GM12878 (cell line): Measurements from ENCODE around the gene FRMPD2. TPM values are rescaled to one million over a fixed set of nuclear protein-coding genes. Genes with fewer than 3 reads are reported as not detected.

Source experiments
- ATAC-seq: fragments of 200-7000 bp; cut with Tn5 transposase; 3 replicates; pipeline ENCODE4 v1.9.1; 2020; ENCODE audit warnings: mild to moderate bottlenecking, moderate library complexity
- BruUV-seq: library from RNA; stranded (reverse); fragments of 400-500 nt; replicated peaks from 2 replicates; lab custom pipeline; 2021; lab: Mats Ljungman, UMichigan
- CTCF ChIA-PET: fragments of 300-600 bp; sonication (Branson Sonifier 250); formaldehyde crosslinking; extraction: SDS; loops from one replicate; lab custom pipeline; 2021; ENCODE audit warnings: inconsistent platforms; lab: Yijun Ruan, JAX
- POLR2A ChIA-PET: fragments of 350-600 bp; formaldehyde crosslinking; extraction: SDS; loops from one replicate; lab custom pipeline; 2021; ENCODE audit warnings: inconsistent platforms; lab: Charles Lee
- RAD21 ChIA-PET: fragments of 300-600 bp; sonication (Branson Sonifier 250); formaldehyde crosslinking; loops from one replicate; lab custom pipeline; 2023; ENCODE audit warnings: antibody characterized with exemption; ENCODE audit not compliant: unreplicated experiment; lab: Charles Lee
- SMC1A ChIA-PET: fragments of 300-600 bp; sonication (Branson Sonifier 250); formaldehyde crosslinking; loops from one replicate; lab custom pipeline; 2023; ENCODE audit not compliant: unreplicated experiment, uncharacterized antibody; lab: Charles Lee
- DNase-seq: peaks from one replicate; pipeline ENCODE4 v3.0.0-alpha.2; 2011; ENCODE audit warnings: low read depth, low spot score
- FAIRE-seq: peaks from 3 replicates; lab custom pipeline; 2011; peaks lifted over from hg19 to GRCh38; lab: Jason Lieb, UNC
- H2AFZ ChIP-seq: 2 replicates; pipeline ENCODE4 v1.6.0; 2011; ENCODE audit warnings: low read depth, low read length, control low read depth; ENCODE audit not compliant: control insufficient read depth
- H3K27ac ChIP-seq: 2 replicates; pipeline ENCODE4 v1.5.1; 2011; ENCODE audit warnings: control low read depth; ENCODE audit not compliant: control insufficient read depth, insufficient read depth
- H3K27me3 ChIP-seq, 2 experiments: replicated peaks in 1 of 2; 2 replicates each; pipeline versions ENCODE4 v1.6.0 to v1.6.1; 2011; ENCODE audit warnings: low read length in 1 of 2; ENCODE audit not compliant: control insufficient read depth in 2 of 2, insufficient read depth in 2 of 2
- H3K36me3 ChIP-seq, 2 experiments: 2 replicates each; pipeline ENCODE4 v1.5.1; 2011; ENCODE audit warnings: low read length in 1 of 2; ENCODE audit not compliant: control insufficient read depth in 2 of 2, insufficient read depth in 2 of 2
- H3K4me1 ChIP-seq: 2 replicates; pipeline ENCODE4 v1.6.1; 2011; ENCODE audit warnings: mild to moderate bottlenecking, low read length, moderate library complexity, mixed read lengths; ENCODE audit not compliant: control insufficient read depth, insufficient read depth
- H3K4me2 ChIP-seq: 2 replicates; pipeline ENCODE4 v1.6.0; 2011; ENCODE audit warnings: control low read depth; ENCODE audit not compliant: control insufficient read depth, insufficient read depth
- H3K4me3 ChIP-seq: fragments of 200-600 bp; sonication (generic); 2 replicates; pipeline ENCODE4 v1.5.1; 2016
- H3K79me2 ChIP-seq: 2 replicates; pipeline ENCODE4 v1.6.0; 2011; ENCODE audit warnings: low read length; ENCODE audit not compliant: control insufficient read depth, insufficient read depth
- H3K9ac ChIP-seq: 2 replicates; pipeline ENCODE4 v1.8.0; 2011; ENCODE audit warnings: low read length, control low read depth, mixed read lengths; ENCODE audit not compliant: control insufficient read depth, insufficient read depth
- H3K9me3 ChIP-seq: replicated peaks from 3 replicates; pipeline ENCODE4 v1.5.1; 2011; ENCODE audit warnings: mild to moderate bottlenecking, low read length; ENCODE audit not compliant: control insufficient read depth, insufficient read depth
- H4K20me1 ChIP-seq: 2 replicates; pipeline ENCODE4 v1.6.0; 2011; ENCODE audit not compliant: control insufficient read depth, insufficient read depth
- ASH2L ChIP-seq: fragments of 300-600, 200-600 bp; sonication (generic); IDR thresholded peaks from 2 replicates; pipeline ENCODE4 v1.6.1; 2017; ENCODE audit warnings: low read depth, mild to moderate bottlenecking, borderline replicate concordance
- ATF7 ChIP-seq: fragments of 450-650 bp; IDR thresholded peaks from 2 replicates; pipeline ENCODE4 v1.6.1; 2016; ENCODE audit warnings: low read depth, mild to moderate bottlenecking
- CBX5 ChIP-seq: sonication (generic); IDR thresholded peaks from 2 replicates; pipeline ENCODE4 v1.6.1; 2016; ENCODE audit warnings: low read depth, moderate library complexity, mild to moderate bottlenecking, inconsistent platforms
- CEBPZ ChIP-seq: fragments of 150-350 bp; IDR thresholded peaks from 2 replicates; pipeline ENCODE4 v1.6.1; 2016; ENCODE audit warnings: low read depth, low read length
- CHD1 ChIP-seq: IDR thresholded peaks from 2 replicates; pipeline ENCODE4 v1.6.1; 2012; ENCODE audit warnings: low read depth, low read length, improper control_type of control experiment
- CHD4 ChIP-seq: fragments of 200-600 bp; sonication (generic); IDR thresholded peaks from 2 replicates; pipeline ENCODE4 v1.6.1; 2016; ENCODE audit warnings: mild to moderate bottlenecking
- CREM ChIP-seq: IDR thresholded peaks from 2 replicates; pipeline ENCODE4 v1.6.1; 2014; ENCODE audit warnings: antibody characterized with exemption, low read depth
- CTCF ChIP-seq, 3 experiments: IDR thresholded peaks in 2 of 3; conservative IDR thresholded peaks in 1 of 3; 2 replicates each; pipeline ENCODE4 v1.5.1; 2011; ENCODE audit warnings: low read depth in 3 of 3, low read length in 3 of 3, mild to moderate bottlenecking in 3 of 3, control low read depth in 2 of 3, moderate library complexity in 2 of 3, inconsistent platforms in 1 of 3, mixed read lengths in 1 of 3; ENCODE audit not compliant: control insufficient read depth in 2 of 3, insufficient read depth in 1 of 3; ENCODE audit errors: extremely low read depth in 1 of 3
- EED ChIP-seq: sonication (generic); IDR thresholded peaks from 2 replicates; pipeline ENCODE4 v1.6.1; 2016; ENCODE audit warnings: antibody characterized with exemption, low read depth
- JUNB ChIP-seq: IDR thresholded peaks from 2 replicates; pipeline ENCODE4 v1.6.1; 2016; ENCODE audit warnings: antibody characterized with exemption, mild to moderate bottlenecking
- KLF5 ChIP-seq: fragments of 450-650 bp; IDR thresholded peaks from 2 replicates; pipeline ENCODE4 v1.6.1; 2014; ENCODE audit warnings: mild to moderate bottlenecking; ENCODE audit not compliant: partially characterized antibody
- MTA3 ChIP-seq: IDR thresholded peaks from 2 replicates; pipeline ENCODE4 v1.6.1; 2012; ENCODE audit warnings: low read length, inconsistent platforms, borderline replicate concordance
- RELA ChIP-seq: fragments of 450-650 bp; IDR thresholded peaks from 2 replicates; pipeline ENCODE4 v1.8.0; 2014; ENCODE audit warnings: borderline replicate concordance; ENCODE audit not compliant: partially characterized antibody
- USF2 ChIP-seq: IDR thresholded peaks from 2 replicates; pipeline ENCODE4 v1.6.1; 2011; ENCODE audit warnings: low read depth, low read length, improper control_type of control experiment, borderline replicate concordance
- ZBTB4 ChIP-seq: fragments of 450-650 bp; formaldehyde crosslinking; IDR thresholded peaks from 2 replicates; pipeline ENCODE4 v1.4.0; 2022; ENCODE audit warnings: mild to moderate bottlenecking, moderate library complexity
- ZNF217 ChIP-seq: fragments of 450-650 bp; IDR thresholded peaks from 2 replicates; pipeline ENCODE4 v1.6.1; 2017; ENCODE audit warnings: antibody characterized with exemption, mild to moderate bottlenecking
- WGBS: methylation state at CpG from one replicate; pipeline ENCODE4 v1.1.6; 2016; ENCODE audit warnings: low lambda C conversion rate; ENCODE audit not compliant: insufficient replicate concordance, insufficient coverage; ENCODE audit errors: missing lambda C conversion rate; 5-methylcytosine and 5-hydroxymethylcytosine counted together
- in situ Hi-C: fragments of 300-500 bp; cut with MboI; formaldehyde crosslinking; loops from 9 replicates; pipeline ENCODE4 v1.14.3; 2018; ENCODE audit warnings: mixed read lengths
- intact Hi-C: fragments of 100-400 bp; cut with micrococcal nuclease; formaldehyde crosslinking; loops from one replicate; pipeline ENCODE4 v1.14.2; 2022; ENCODE audit not compliant: unreplicated experiment
- polyA plus RNA-seq, 11 experiments: library from polyadenylated mRNA; depleted of rRNA in 4 of 11; unstranded in 6 of 11; stranded (reverse) in 5 of 11; fragments of >200 nt; fragmentation: Nextera tagmentation in 4 of 11; fragmentation: Illumina TruSeq in 1 of 11; extraction: Ambion mirVana in 4 of 11; extraction: Trizol in 1 of 11; gene quantifications; 1 replicate in 1 of 11; 2 replicates in 10 of 11; pipeline versions ENCODE4 v1.2.1 to v1.2.3, GENCODE V29; 2011 to 2016; ENCODE audit warnings: inconsistent platforms in 2 of 11, missing spikeins in 2 of 11, low read depth in 1 of 11
- total RNA-seq, 4 experiments: library from RNA; depleted of rRNA in 3 of 4; stranded (reverse); fragments of >200 nt in 3 of 4; fragmentation: Illumina TruSeq in 1 of 4; extraction: Trizol in 1 of 4; gene quantifications; 2 replicates each; pipeline versions ENCODE4 v1.2.1 to v1.2.3, GENCODE V29; 2013 to 2021

FRMPD2 gene
- total and polyA plus RNA-seq, 10 of the 15 experiments (the other 5 are each of a cell fraction or from before 2014, with no cell fraction given) = 0.38 to 5.7 (median 1.4) TPM

- H3K79me2 ChIP-seq = no peaks in the 10 kb centered on the region
- CTCF ChIA-PET = interaction anchor here (1.5 kb wide), 1 partner anchor 23 kb away, joined by 4 read pairs; no protein-coding TSS in a partner anchor
- POLR2A ChIA-PET = no interaction called here
- no peak for DNase-seq
- RAD21 ChIA-PET = interaction anchor here (1.1 to 1.4 kb wide), 2 partner anchors 12 to 21 kb away, joined by 3 read pairs; no protein-coding TSS in a partner anchor
- H3K36me3 ChIP-seq = no peaks in the 10 kb centered on the region
- in situ Hi-C loops (no loop called here), intact Hi-C loops (no loop called here)
- 60% methylated on average over 4 of the region's 4 CpGs for WGBS
- H3K4me2 ChIP-seq = no peak overlapping the region
- H3K4me3 ChIP-seq = no peak overlapping the region
- H3K9me3 ChIP-seq = peaks cover 2% of the 10 kb centered on the region; the same call in 2 of the 3 replicates
- no peak overlapping the region for H2AFZ ChIP-seq
- no peak for FAIRE-seq
- H3K9ac ChIP-seq = no peak overlapping the region
- BruUV-seq = no TSS peak
- H3K27ac ChIP-seq = no peak overlapping the region
- peak; percentile 91 for ATAC-seq
- H4K20me1 ChIP-seq = no peaks in the 10 kb centered on the region
- no peaks in the 10 kb centered on the region for H3K27me3 ChIP-seq
- SMC1A ChIA-PET = interaction anchor here (0.7 kb wide), 1 partner anchor 19 kb away, joined by 3 read pairs; no protein-coding TSS in a partner anchor
- no peaks in the 10 kb centered on the region for H3K4me1 ChIP-seq
- TF ChIP-seq CHD1 (no peak), JUNB (peak; percentile 37; the same call in 1 of the 2 replicates), USF2 (no peak), ZBTB4 (no peak), CBX5 (no peak), CTCF (IDR thresholded peaks at IDR 0.05 in 2 of 3, conservative IDR thresholded peaks at IDR 0.05 in 1 of 3; ENCODE audit: control insufficient read depth in 2 of 3, extremely low read depth in 1 of 3, insufficient read depth in 1 of 3, low read depth in 3 of 3, low read length in 3 of 3) (0 out of 6 replicates have a peak, but pooled peaks of 1 of the 3 experiments have one; percentile 7), MTA3 (no peak), ASH2L (no peak), CREM (no peak), KLF5 (no peak), RELA (no peak), ZNF217 (no peak), CHD4 (no peak), EED (0 out of 2 replicates have a peak, but pooled peaks have one; percentile 19), CEBPZ (no peak), ATF7 (no peak)
Measured at GRCh38 chr10:48266528-48266927, 8.0 kb downstream of the FRMPD2 start.
